Uterus (tissue), 2 donors: ENCODE measurements around the gene PHC2.

Source experiments
- POLR2A ChIP-seq, 2 donors: fragments of 450-650 bp; IDR thresholded peaks; one replicate each; pipeline ENCODE4 v1.6.1; 2016; ENCODE audit warnings: antibody characterized with exemption in 2 of 2, mild to moderate bottlenecking in 1 of 2, moderate library complexity in 1 of 2
- TF ChIP-seq, protein P1 (sequence below), 4 experiments: fragments of 200-600 bp in 2 of 4; fragments of 450-650 bp in 2 of 4; sonication (generic) in 2 of 4; IDR thresholded peaks; one replicate each; pipeline ENCODE4 v1.5.1; 2016 to 2019; ENCODE audit warnings: antibody characterized with exemption in 4 of 4, mild to moderate bottlenecking in 2 of 4, moderate library complexity in 1 of 4

DNA sequence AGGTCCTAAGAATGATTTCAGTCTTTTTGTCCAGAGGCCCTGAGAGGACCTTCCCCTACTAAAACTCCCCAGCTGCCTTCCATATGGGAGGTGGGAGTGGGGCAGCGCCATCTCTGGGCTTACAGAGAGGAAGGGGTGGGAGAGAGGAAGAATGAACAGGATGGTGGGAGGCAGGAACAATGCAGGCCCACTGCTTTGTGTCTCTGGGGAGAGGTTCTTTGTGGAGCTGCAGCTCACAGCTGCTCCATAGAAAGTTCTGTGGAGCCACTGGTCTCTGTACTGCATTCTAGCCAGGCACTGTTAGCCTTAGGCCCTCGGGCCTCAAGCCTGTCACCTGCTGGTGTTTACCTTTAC lies 66.4 kb downstream of the PHC2 start:
- TF ChIP-seq, protein P1, sequence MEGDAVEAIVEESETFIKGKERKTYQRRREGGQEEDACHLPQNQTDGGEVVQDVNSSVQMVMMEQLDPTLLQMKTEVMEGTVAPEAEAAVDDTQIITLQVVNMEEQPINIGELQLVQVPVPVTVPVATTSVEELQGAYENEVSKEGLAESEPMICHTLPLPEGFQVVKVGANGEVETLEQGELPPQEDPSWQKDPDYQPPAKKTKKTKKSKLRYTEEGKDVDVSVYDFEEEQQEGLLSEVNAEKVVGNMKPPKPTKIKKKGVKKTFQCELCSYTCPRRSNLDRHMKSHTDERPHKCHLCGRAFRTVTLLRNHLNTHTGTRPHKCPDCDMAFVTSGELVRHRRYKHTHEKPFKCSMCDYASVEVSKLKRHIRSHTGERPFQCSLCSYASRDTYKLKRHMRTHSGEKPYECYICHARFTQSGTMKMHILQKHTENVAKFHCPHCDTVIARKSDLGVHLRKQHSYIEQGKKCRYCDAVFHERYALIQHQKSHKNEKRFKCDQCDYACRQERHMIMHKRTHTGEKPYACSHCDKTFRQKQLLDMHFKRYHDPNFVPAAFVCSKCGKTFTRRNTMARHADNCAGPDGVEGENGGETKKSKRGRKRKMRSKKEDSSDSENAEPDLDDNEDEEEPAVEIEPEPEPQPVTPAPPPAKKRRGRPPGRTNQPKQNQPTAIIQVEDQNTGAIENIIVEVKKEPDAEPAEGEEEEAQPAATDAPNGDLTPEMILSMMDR (IDR thresholded peaks at IDR 0.05) = no peak
- no peak for TF ChIP-seq POLR2A (IDR thresholded peaks at IDR 0.05)
